ENCODE data around the gene LAPTM5. TPM values are rescaled to one million over a fixed set of nuclear protein-coding genes. Genes with fewer than 3 reads are reported as not detected.
A peak's percentile ranks its signal among the peaks of the same experiment; 100 is the strongest.

The LAPTM5 gene
- total RNA-seq, 1 donor from 2014 or later: 424 TPM

DNA sequence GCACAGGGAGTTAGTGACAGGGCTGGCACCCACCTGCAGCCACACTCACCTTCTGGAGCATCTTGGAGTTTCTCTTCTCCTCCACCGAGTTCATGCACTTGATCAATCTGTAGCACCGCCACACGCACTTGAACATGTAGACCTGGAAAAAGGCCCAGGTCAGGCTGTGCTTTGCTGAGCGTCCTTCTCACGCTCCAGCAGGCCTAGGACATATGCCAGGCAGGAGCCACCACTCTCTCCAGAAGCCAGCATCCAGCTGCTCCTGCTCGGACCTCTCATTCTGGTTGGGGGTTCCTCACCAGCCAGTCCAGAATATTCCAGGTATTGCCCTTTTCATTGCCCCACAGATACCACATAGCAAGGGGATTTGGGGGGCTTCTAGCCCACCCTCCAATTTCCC is 22.4 kb downstream of the LAPTM5 start:
- intact Hi-C loops (cut with DNase I): no loop called here
- Histone ChIP-seq H3K9me3 (no peaks in the 10 kb centered on the region), H3K4me1 (no peaks in the 10 kb centered on the region), H3K27ac (no peak overlapping the region), H3K27me3 (no peaks in the 10 kb centered on the region), H3K36me3 (peaks cover 50% of the 10 kb centered on the region), H3K4me3 (no peak overlapping the region)
- peak; percentile 60 for ATAC-seq
- TF ChIP-seq, protein P1, sequence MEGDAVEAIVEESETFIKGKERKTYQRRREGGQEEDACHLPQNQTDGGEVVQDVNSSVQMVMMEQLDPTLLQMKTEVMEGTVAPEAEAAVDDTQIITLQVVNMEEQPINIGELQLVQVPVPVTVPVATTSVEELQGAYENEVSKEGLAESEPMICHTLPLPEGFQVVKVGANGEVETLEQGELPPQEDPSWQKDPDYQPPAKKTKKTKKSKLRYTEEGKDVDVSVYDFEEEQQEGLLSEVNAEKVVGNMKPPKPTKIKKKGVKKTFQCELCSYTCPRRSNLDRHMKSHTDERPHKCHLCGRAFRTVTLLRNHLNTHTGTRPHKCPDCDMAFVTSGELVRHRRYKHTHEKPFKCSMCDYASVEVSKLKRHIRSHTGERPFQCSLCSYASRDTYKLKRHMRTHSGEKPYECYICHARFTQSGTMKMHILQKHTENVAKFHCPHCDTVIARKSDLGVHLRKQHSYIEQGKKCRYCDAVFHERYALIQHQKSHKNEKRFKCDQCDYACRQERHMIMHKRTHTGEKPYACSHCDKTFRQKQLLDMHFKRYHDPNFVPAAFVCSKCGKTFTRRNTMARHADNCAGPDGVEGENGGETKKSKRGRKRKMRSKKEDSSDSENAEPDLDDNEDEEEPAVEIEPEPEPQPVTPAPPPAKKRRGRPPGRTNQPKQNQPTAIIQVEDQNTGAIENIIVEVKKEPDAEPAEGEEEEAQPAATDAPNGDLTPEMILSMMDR (IDR thresholded peaks at IDR 0.05): no peak
- no peak for DNase-seq

DNA sequence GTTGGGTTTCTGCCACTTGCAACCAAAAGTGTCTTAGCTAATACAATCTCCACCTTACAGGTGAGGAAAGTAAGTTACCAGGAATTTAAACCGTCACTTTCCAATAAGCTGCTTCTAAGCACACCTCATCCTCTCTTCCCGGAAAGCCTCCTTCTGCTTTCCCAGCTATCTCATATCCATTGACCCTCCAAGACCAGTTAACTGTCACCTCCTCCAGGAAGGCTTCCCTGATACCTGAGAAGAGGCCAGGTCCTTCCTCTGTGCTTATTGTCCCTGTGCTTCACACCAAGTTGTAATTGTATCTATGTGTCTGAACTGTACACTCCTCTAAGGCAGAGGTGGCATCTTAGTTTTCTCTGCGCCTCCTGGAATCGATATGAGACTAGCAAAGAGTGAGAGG is 23.0 kb downstream of the LAPTM5 start:
- Histone ChIP-seq H3K9me3 (no peaks in the 10 kb centered on the region), H3K4me3 (no peak overlapping the region), H3K27me3 (no peaks in the 10 kb centered on the region), H3K4me1 (no peaks in the 10 kb centered on the region), H3K27ac (no peak overlapping the region), H3K36me3 (peaks cover 50% of the 10 kb centered on the region)
- DNase-seq (no peak), ATAC-seq (no peak)
- intact Hi-C loops (cut with DNase I): no loop called here
- TF ChIP-seq, protein P1 (IDR thresholded peaks at IDR 0.05): no peak

DNA sequence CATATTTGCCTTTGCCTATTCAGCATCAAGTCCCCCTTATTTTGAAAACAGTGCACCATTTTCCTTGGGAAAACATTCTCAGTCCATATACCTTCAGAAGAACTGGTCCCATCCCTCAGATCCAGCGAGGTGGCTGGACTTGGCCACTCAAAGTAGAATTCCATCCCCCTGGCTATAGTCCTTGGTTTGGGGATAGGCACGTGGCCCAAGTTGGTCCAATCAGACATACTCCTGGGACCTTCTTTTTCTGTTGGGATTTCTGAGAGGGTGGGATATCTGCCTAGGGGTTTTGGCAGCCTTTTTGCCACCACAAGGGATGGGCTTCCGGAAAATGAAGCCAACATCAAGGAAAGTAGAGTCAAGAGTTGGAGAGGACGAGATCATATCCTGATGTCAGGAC is 23.5 kb downstream of the LAPTM5 start:
- no peak for DNase-seq
- H3K36me3 ChIP-seq: peaks cover 50% of the 10 kb centered on the region
- no peak overlapping the region for H3K27ac ChIP-seq
- H3K4me3 ChIP-seq: no peak overlapping the region
- H3K4me1 ChIP-seq: no peaks in the 10 kb centered on the region
- H3K27me3 ChIP-seq: no peaks in the 10 kb centered on the region
- H3K9me3 ChIP-seq: no peaks in the 10 kb centered on the region
- TF ChIP-seq, protein P1 (IDR thresholded peaks at IDR 0.05): no peak
- intact Hi-C loops (cut with DNase I): no loop called here
- ATAC-seq: no peak

DNA sequence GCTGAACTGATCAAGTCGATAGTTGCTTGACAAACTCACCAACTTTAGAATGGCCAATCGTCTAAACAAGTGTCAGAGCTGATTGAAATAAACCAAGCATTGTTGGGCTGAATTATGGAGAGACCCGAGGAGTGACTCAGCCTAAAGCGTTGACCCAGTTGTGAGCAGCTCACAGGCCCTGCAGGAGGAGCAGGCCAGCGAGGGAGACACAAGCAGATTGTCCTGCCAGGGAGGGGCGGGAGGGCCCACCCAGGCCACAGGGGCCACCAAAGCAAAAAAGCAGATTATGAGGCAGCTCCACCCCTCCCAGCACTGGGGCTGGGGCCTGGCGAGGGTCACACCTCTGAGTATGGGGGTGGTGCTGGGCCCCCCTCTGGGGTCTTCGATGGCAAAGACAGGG is 24.1 kb downstream of the LAPTM5 start:
- intact Hi-C loops (cut with DNase I): no loop called here
- Histone ChIP-seq H3K9me3 (no peaks in the 10 kb centered on the region), H3K27me3 (no peaks in the 10 kb centered on the region), H3K4me1 (no peaks in the 10 kb centered on the region), H3K27ac (no peak overlapping the region), H3K36me3 (peaks cover 49% of the 10 kb centered on the region), H3K4me3 (no peak overlapping the region)
- ATAC-seq: no peak
- TF ChIP-seq, protein P1 (IDR thresholded peaks at IDR 0.05): no peak
- no peak for DNase-seq

DNA sequence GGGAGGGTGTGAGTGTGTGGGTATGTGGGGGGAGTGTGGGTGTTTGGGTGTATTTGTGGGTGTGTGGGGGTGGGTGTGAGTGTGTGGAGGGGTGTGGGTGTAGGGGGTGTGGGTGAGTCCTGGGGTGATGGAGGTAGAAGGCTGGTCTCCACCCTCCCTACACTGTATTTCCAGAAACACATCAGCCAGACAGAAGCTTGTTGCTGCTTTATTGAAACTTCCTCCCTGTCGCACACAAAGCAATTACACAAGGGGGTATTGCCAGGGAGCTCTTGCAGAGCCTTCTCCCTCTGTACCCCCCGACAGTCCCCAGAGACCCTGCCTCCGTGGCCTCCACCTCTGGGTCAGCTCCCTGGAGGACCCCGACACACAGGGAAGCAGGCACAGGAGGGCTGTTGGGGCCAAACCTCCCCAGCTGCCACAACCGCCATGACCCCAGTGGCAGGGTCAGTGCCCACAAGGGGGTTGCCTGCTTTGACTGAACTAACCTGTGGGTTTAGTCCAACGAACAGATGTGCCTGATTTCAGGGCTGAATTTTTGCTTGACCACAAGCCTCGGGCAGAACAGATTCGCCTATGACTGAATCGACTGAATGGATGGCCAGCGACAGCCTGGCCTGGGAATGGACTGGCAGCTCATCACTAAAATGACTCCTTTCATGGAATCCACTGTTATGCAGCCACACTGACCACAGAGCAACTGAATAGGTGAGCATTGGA is 25.1 kb downstream of the LAPTM5 start:
- Histone ChIP-seq H3K36me3 (peaks cover 38% of the 10 kb centered on the region), H3K4me3 (no peak overlapping the region), H3K27me3 (no peaks in the 10 kb centered on the region), H3K9me3 (no peaks in the 10 kb centered on the region), H3K27ac (no peak overlapping the region), H3K4me1 (no peaks in the 10 kb centered on the region)
- intact Hi-C loops (cut with DNase I): no loop called here
- TF ChIP-seq, protein P1 (IDR thresholded peaks at IDR 0.05): no peak
- DNase-seq: no peak
- ATAC-seq: peak; percentile 31
